Forelimb muscle (tissue), 1 donor: ENCODE measurements around the gene FOXP1. TPM values are rescaled to one million over a fixed set of nuclear protein-coding genes. Genes with fewer than 3 reads are reported as not detected.

Experiments used
- DNase-seq: peaks from one replicate; pipeline ENCODE4 v3.0.0-alpha.2; 2013; ENCODE audit warnings: low read depth
- polyA plus RNA-seq: library from polyadenylated mRNA; unstranded; fragments of 120-200 nt; gene quantifications from one replicate; pipeline ENCODE4 v1.2.1, GENCODE V29; 2013; ENCODE audit not compliant: insufficient read length

Gene FOXP1
- polyA plus RNA-seq, 1 donor = 15.8 TPM

DNA sequence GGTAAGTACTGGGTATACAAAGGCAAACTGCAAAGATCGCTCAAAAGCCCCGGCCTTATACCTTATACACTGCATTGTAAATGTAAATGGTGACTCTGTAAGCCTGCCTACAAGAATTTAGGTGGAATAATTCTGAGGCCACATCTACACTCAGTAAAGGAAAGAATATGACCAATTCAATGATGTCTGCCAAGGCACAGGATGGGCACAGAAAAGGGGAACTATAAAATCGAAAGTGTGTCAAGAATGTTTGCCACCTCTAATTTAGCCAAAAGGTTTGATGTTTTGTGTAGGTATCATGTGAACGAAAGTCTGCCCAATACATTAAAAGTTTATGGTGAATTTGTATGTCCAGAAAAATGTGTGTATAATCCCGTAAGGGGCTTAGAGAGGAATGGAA is 96.1 kb downstream of the FOXP1 start:
- DNase-seq = no peak

DNA sequence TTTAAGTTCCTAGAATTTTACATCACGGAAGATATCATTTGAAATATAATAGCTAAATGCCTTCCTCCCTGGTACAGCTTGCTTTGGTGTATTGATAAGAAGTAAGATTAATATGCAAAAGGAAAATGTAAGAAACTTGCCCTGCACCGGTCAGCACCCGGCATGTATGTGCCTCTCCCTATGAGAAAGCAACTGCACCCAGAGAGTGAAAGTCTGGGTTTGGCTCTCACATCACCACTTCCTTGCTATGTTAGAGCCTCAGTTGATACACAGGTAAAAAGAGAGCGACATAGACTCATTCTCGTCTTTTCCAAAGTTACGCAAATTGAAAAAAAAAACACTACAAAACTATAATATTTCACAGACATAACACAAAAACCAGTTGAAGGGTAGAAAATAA is 96.7 kb downstream of the FOXP1 start:
- DNase-seq = no peak

DNA sequence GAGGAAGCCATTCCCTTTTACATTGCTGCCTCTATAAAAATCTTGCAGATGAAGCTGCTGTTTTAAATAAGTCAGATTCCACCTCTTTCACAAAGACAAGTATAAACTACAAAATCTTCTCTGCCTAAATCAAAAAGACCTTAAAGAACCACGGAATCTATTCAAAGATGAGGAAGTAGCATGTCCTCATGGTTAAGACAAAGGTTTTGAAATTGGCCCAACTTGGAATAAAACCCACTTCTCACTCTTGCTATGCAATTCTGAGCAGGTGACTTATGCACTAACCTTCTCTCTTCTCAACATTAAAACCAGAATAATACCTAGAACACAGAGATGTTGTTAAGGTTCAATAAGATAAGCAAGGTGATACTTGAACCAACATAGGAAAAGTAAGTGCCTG is 97.6 kb downstream of the FOXP1 start:
- no peak for DNase-seq

DNA sequence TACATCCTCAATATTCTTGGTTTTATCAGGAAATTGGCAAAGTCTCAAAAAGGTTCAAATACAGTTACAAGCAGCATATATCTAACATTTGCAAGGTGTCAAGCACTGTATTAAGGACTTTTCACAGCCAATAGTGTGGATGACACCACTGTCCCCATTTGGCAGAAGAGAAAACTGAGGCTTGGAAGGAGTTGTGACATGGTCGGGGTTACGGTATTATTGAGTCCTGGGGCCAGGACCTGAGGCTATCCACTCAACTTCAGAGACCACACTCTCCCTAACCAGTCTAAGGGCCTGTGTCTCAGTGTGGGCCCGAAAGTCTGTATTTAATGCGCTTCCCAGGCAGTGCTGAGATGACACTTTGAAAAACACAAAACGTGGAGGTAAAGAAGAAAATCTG is 99.1 kb downstream of the FOXP1 start:
- DNase-seq = no peak

DNA sequence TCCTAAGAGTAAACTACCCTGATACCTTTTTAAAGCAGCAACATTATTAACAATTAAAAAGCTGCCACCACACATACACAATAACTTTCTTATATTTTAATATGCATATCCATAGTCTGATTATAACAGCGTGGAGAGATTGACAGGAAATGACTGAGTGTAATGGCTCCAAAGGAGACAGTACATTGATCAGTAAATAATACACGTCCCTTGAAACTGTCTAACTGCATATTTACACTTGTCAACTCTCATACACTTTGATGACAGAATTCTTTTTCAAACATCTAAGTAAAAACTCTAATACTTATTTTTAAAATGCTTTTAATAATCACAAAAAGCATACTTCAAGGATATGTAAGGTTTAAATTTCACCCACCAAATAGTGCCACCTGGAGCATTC is 99.5 kb downstream of the FOXP1 start:
- DNase-seq = no peak

DNA sequence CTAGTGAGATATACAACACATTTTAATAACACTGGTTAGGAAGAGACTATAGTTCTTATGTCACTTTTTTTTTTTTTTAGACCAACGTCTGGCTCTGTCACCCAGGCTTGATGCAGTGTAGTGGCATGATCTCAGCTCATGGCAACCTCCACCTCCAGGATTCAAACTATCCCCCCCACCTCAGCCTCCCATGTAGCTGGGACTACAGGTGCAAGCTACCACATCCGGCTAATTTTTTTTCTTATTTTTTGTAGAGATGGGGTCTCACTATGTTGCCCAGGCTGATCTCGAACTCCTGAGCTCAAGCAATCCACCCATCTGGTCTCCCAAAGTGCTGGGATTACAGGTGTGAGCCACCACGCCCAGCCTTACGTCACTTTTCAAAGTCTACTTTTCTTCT is 100.8 kb downstream of the FOXP1 start:
- no peak for DNase-seq

DNA sequence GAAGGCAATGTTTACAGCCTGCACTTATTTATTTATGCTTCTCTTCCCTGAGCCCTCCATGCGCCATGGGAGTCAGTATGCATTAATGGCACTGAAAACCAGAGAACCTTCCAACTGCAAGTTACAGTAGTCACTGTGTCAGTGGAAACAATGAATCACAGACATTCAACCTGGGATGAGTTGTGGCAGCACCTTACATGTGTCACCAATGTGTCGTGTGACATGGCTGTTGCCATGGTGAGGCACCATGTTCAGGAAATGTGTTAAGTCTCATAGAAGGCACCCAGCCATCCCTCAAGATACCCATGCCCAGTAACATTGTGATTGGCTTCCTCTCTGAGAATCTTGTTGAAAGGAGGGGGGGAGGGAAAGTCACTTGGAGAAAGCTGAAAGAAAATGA is 105.0 kb downstream of the FOXP1 start:
- no peak for DNase-seq

DNA sequence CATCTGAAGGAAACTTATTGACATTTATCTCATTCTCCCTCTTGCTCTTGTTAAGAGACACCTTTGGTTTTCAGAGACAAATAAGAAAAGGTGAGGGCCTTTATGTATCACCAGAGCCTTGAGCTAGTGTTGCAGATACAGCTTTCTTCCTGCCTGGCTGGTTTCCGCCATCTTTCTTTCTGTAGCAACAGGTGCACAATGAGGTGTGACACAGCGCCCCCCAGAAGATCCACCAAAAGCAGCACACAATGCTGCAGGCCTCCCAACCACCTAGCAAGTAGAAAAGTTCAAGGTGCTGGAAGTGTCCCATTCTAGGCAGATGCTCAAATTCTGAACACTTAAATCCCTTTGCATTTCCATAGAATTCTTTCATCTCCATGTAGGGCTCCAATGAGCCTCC is 106.6 kb downstream of the FOXP1 start:
- no peak for DNase-seq

DNA sequence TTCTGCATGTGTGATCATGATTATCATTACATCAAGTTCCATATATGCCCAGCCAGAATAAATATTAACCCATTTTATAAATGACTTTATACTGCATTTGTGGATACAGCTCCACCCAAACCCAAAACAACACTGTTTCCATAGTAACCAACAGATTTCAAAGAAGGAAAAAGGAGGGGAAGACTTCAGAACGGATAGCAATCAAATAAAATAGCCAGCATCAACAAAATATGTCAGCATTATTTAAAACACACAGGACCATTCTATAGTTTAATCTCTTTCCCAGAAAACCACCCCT is 114.4 kb downstream of the FOXP1 start:
- no peak for DNase-seq

DNA sequence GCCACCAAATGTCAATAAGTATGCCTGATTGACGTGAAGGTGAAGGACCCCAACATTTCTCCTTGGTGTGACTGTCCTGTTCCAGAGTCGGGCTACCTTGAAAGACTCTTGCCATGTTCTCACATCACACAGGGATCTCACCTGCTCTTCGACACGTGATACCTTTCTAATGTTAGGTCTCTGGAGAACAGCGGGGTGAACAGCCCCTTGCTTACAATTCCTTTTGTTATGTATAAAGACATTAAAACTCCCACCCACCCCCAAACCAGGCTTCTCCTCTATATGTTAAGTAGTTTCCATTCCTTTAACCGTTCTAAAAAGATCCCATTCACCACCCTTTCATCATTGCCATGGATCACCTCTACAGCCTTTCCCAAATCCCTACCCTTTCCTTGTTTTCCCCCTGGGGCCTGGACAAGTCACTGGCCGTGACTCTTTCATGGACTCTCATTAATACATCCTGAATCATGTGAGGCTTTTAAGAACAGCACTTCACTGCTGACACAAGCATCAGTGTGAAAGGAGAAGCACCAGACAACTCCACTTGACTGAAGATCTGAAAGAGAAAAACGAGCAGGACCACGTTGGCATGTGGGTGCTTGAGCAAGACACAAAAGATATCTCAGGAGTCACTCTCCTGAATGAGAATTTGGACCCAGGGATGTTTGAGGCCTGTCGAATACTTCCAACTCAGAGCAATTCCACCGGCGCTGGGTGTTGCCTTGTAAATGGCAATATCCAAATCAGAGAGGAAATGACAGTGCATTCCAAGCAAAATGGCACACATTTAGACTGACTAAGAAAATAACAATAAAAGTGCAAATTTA is 115.0 kb downstream of the FOXP1 start:
- DNase-seq = no peak

DNA sequence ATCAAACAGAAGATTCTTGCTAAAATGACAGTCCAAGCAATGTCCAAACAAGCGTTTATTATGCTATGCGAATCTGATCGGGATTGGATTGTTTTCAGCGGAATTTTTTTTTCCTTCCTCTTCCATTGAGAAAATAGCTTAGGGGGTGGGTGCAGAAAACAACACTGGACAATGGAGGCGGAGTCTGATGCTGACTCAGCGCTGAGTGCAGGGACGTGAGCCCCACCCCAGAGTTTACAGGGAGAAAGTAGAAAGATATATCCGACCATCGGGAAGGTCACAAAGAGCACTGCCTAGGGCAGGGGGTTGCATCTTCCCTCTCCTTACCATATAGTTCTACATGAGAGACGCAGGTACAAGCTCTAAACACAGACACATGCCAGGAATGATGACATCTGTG is 117.0 kb downstream of the FOXP1 start:
- DNase-seq = no peak

DNA sequence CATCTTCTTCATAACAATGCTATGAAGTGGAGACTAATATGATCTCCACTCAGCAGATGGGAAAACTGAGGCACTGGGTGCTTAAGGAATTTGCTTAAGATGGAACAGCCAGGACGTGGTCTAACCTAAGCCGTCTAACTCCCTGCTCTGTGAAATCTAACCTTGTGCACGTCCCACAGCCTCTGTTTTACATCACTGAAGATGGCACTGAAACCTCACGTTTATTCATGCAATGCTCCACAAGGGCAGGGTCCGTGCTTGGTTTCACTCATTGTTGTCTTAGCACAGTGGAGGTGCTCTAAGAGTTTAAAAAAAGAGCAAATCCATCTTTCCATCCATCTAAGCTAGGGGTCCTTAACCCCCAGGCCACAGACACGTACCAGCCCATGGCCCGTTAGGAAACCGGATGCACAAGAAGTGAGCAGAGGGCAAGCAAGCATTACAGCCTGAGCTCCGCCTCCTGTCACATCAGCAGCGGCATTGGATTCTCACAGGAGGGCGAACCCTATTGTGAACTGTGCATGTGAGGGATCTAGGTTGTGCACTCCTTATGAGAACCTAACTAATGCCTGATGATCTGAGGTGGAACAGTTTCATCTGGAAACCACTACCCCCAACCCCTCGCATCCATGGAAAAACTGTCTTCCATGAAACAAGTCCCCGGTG is 118.0 kb downstream of the FOXP1 start:
- DNase-seq = no peak

DNA sequence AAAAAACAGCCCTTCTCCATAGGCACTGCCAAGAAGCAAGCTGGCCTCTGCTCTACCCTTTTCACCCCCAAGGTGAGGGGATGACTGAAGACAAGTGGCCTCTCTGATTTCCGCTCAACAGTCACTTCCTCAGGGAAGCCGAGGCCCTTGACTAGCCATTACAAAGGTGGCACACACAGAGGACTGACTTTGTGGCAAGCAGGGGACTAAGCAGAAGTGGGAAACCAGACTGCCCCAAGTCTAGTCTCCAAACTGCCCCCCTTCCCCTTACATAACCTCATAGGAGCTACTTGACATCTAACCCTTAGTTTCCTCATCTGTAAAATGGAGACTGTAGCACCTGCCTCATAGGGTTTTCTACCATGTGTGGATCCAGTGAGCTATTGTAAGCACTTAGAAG is 118.9 kb downstream of the FOXP1 start:
- no peak for DNase-seq

DNA sequence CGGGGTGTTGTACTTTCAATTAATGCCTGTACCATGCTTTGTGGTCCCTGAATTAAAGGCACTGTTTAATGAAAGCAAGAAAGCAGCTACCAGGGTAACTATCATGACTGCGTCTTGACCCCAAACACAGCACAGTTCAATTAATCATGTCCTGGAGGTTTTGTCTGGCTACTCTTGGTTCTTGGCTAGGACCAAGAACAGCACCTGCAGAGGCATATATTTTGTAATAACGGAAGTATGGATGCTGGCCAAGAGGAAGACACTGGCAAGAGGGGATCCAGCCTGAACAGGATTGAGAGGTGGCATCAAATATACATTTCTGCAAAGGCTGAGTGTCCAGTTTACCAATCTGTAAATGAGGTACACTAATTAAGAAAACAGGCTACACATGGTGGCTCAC is 119.9 kb downstream of the FOXP1 start:
- no peak for DNase-seq

DNA sequence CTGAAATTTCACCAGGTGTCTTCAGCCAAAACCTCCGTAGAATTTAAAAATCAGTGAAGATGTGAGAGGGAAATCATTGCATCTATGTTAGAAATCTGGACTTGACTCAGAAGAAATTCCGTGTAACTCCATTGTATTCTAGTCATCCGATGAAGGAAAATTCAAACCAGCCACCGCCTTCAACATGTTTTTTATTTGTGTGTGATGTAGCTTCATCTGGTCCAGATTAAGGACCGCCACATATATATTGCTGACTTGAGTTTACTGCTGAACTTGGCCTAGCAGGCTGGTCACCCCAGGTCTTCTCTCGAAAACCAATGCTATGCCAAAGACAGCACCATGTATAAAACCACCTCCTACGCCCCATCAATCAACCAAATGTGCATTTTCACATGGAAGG is 120.9 kb downstream of the FOXP1 start:
- DNase-seq = no peak

DNA sequence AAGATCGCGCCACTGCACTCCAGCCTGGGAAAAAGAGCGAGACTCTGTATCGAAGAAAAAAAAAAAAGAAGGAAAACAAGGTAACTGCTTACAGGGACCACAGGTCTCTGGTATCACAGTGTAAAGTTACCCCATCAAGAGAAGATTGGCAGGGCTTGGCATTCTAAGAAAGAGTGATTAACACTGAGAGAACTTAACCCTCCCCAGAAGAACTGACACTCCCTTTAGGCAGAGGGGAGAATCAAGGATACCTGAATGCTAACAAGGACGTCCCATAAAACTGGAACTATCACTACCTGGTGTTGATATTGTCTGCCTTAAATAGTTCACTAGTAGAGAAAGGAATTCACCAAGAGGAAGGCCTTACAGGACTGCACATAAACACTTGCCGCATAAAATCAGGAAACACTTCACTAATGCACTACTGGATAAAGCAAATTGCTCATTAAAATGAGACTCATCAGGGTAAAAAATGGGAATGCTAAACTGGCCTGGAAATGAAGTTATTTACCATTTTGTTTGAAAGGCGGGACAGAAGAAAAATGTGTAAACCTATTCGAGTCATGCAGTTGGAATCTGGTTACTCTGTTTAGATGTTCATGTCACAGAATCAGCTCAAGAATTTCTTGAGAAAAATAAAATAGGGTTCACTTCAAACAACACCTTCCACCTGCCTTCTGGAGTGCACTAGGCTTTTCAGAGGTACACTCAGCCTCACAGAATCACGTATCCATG is 121.6 kb downstream of the FOXP1 start:
- DNase-seq = no peak

DNA sequence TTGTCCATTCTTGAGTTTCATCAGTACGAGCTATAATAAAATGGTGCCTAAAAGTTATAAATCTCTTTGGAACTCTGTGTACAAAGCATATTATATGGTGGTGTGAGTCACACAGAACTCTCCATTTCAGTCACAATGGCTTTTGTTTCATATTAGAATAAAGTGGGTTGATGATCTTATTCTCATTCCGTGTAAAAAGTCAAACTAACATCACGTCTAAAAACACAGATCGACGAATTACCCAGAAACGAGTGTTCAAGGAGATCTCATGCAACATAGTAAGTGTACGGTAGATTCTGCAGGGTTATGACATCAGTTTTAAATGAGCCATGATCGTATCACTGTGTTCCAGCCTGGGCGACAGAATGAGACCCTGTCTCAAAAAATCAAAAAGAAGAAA is 122.4 kb downstream of the FOXP1 start:
- DNase-seq = no peak

DNA sequence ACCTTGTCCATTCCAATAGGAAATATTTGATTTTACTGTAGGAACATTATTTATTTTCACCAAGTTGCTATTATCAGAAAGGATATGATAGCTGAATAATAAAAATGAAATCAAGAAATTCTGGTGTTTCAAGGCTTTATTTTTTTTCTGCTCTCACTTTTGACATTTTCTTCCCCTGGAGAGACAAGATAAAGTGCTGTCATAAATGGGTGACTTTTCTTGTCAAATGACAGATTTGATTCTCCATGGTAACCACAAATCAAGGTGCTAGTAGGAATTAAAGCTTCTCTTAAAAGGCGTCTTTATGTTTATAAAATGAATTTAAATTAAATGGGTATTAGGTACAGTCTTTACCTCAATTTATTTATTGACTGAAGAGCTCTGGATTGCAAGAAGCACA is 124.6 kb downstream of the FOXP1 start:
- no peak for DNase-seq

DNA sequence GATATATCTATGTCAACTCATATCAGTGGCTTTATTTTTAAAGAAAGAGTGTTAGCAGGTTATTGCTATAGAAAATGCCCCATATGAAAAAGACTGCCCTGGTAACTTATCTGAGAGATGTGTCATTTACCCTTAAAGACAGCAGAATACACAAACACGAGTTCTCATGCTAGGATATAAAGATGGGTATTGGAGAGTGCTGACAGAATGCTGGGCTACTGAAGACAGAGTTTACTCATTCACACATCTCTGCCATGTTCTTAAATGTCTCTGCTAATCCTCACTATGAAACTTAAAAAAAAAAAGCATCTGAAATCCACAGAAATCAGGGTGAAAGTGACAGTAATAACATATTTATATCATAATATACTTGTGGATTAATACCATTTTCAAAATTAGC is 126.7 kb downstream of the FOXP1 start:
- no peak for DNase-seq

DNA sequence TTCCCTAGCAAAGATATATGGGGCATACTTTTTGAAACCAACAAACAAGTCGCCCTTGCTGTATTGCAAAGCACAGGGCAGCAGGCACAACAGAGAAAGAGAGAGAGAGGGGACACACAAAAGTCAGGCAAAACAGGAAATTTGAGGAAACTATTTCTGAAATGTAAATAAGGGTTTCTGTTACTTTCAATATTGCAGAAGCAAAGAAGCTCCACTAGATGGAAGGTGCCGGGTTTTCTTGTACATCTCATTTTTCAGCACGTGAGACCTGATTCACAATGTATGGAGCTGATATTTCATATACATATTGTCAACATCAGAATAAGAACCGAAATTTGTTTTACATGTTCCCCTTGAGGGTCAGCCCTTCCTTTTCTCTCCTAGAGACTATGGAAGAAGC is 127.4 kb downstream of the FOXP1 start:
- no peak for DNase-seq

DNA sequence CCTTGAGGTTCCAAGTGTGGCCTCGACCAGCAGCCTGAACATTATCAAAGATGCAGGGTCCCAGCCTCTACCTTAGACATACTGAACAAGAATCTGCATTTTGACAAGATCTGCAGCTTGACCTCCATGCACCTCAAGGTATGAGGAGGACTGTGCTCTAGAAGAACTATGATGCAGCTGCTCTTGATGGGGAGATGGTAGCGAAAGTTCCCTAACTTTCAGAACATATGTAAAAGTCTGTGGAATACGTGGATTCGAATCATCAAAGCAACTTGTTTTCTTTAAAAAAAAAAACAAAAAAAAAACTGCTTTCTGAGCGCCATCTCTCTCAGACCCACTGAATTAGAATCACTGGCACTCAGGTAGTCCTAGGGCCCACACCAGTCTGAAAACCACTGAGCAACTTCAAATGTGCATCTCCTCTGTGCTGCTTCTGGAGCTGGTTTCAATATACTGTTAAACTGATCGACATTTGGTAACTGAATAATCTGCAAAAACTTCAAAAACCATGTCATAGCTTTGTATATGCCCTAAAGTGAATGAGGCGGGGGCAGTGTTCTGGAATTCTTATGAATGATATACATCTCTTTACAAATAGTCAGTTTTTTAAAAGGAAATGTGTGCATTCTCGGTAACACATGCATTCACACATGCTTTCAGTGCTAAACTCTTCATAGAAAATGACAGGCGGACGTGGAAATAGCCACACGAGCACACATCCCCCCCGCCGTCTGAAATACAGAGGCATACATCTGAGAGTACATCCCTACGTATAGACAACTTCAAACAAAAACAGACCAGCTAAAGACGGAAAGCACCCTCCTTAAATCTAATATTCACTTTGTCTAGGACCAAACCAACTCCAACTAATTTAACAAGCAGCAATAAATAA is 128.8 kb downstream of the FOXP1 start:
- DNase-seq = no peak
